Adrenal gland (tissue), 12 donors: ENCODE data around the gene WDR19. TPM values are rescaled to one million over a fixed set of nuclear protein-coding genes. Genes with fewer than 3 reads are reported as not detected.
"Not testable (repeated sequence)": the region's sequence is repeated elsewhere in the genome, so short reads cannot be mapped to it uniquely, and the experiment has no call there.

Experiments used
- DNase-seq, 7 donors: peaks; one replicate each; pipeline ENCODE4 v3.0.0-alpha.2; 2019 to 2020
- H3K27ac ChIP-seq, 5 donors: fragments of 200-600 bp; sonication (generic) in 4 of 5; 1 replicate in 3 of 5; 2 replicates in 2 of 5; pipeline versions ENCODE4 v1.5.1 to v1.8.0; 2016 to 2020; ENCODE audit warnings: mild to moderate bottlenecking in 1 of 5
- H3K27me3 ChIP-seq: fragments of 200-600 bp; 2 replicates; pipeline ENCODE4 v1.8.0; 2021
- H3K36me3 ChIP-seq, 2 donors: fragments of 200-600 bp; replicated peaks in 1 of 2; 1 replicate in 1 of 2; 2 replicates in 1 of 2; pipeline versions ENCODE4 v1.5.1 to v1.8.0; 2018 to 2022
- H3K4me1 ChIP-seq, 2 donors: fragments of 200-600 bp; replicated peaks in 1 of 2; 1 replicate in 1 of 2; 2 replicates in 1 of 2; pipeline versions ENCODE4 v1.5.1 to v1.8.0; 2018 to 2021
- H3K4me3 ChIP-seq, 4 donors: fragments of 200-600 bp; sonication (generic) in 3 of 4; one replicate each; pipeline ENCODE4 v1.5.1; 2016 to 2018
- H3K9me3 ChIP-seq, 3 donors: fragments of 200-600 bp; sonication (generic) in 1 of 3; replicated peaks in 1 of 3; 1 replicate in 2 of 3; 2 replicates in 1 of 3; pipeline versions ENCODE4 v1.5.1 to v1.8.0; 2016 to 2021
- CTCF ChIP-seq, 6 experiments: fragments of 450-650 bp in 4 of 6; fragments of 200-600 bp in 2 of 6; sonication (generic) in 1 of 6; IDR thresholded peaks; 1 replicate in 5 of 6; 2 replicates in 1 of 6; pipeline versions ENCODE4 v1.5.1 to v1.8.0; 2016 to 2021; ENCODE audit warnings: antibody characterized with exemption in 6 of 6, mild to moderate bottlenecking in 2 of 6, moderate library complexity in 1 of 6
- POLR2A ChIP-seq, 2 donors: fragments of 450-650 bp; IDR thresholded peaks; one replicate each; pipeline ENCODE4 v1.6.1; 2017; ENCODE audit warnings: antibody characterized with exemption in 2 of 2, mild to moderate bottlenecking in 2 of 2, moderate library complexity in 1 of 2
- WGBS, 4 donors: extraction: QIAGEN DNeasy Blood & Tissue Kit in 2 of 4; methylation state at CpG; one replicate each; pipeline versions ENCODE4 v1.1.5 to v1.1.7; 2013 to 2017; 5-methylcytosine and 5-hydroxymethylcytosine counted together
- intact Hi-C, 2 donors: fragments of 100-400 bp; cut with DNase I; formaldehyde crosslinking; loops; one replicate each; pipeline versions ENCODE4 v1.14.1 to v1.15.0; 2022 to 2023
- polyA plus RNA-seq, 3 donors: library from polyadenylated mRNA; stranded (reverse); fragments of 200-250 nt in 2 of 3; fragments of 350-450 nt in 1 of 3; fragmentation: Illumina TruSeq in 1 of 3; extraction: RNeasy Lipid Tissue Mini Kit (QIAGEN cat#74804) in 1 of 3; gene quantifications; one replicate each; pipeline ENCODE4 v1.2.3, GENCODE V29; 2013 to 2014
- total RNA-seq, 9 donors: library from RNA; depleted of rRNA in 4 of 9; stranded (reverse); fragments of >200 nt in 4 of 9; fragments of 120-200 nt in 1 of 9; fragmentation: NEBNext Ultra II Directional in 1 of 9; extraction: Animal tissue kit (Norgen Biotek cat#: 25700) in 1 of 9; gene quantifications; one replicate each; pipeline versions ENCODE4 v1.1.0 to v1.2.4, GENCODE V29; 2013 to 2023
- donor health status: healthy with polysubstance abuse.
- donor health status: Bipolar disorder and iron deficiency.
- donor health status: DM: yes; HTN: yes; CAD: no.
- donor health status: DM: no; HTN: no; CAD: no.
- donor health status: DM: no; HTN: no; CAD: no.
- donor health status: DM: yes; HTN: yes; CAD: no.

WDR19 gene
- total and polyA plus RNA-seq, 12 donors = 11.3 to 136 (median 42.6) TPM

GRCh38 chr4:39259571-39260330 is 77.4 kb downstream of the WDR19 start:
- H3K4me3 ChIP-seq = no peak overlapping the region
- 95 to 97% (median 97%) methylated on average over 4 of the region's 4 CpGs for WGBS, 4 donors

GRCh38 chr4:39263895-39264294 is 81.6 kb downstream of the WDR19 start:
- Histone ChIP-seq H3K27ac (no peak overlapping the region), H3K4me1 (no peaks in the 10 kb centered on the region), H3K4me3 (no peak overlapping the region), H3K36me3 (peaks cover 0 to 6% of the 10 kb centered on the region in 2 donors), H3K27me3 (no peaks in the 10 kb centered on the region), H3K9me3 (no peaks in the 10 kb centered on the region)
- 82 to 91% (median 86%) methylated on average over 2 of the region's 2 CpGs for WGBS, 4 donors
- no peak for TF ChIP-seq CTCF (IDR thresholded peaks at IDR 0.05)
- TF ChIP-seq POLR2A (IDR thresholded peaks at IDR 0.05) = no peak
- intact Hi-C loops = no loop called here
- peak in 1 of 7 donors; percentile 21 for DNase-seq

More at GRCh38 chr4:39259571-39260330, 77.4 kb downstream of the WDR19 start:
- Histone ChIP-seq H3K4me1 (no peaks in the 10 kb centered on the region), H3K36me3 (peaks cover 0 to 6% of the 10 kb centered on the region in 2 donors), H3K9me3 (no peaks in the 10 kb centered on the region), H3K27ac (no peak overlapping the region), H3K27me3 (no peaks in the 10 kb centered on the region)
- TF ChIP-seq CTCF (IDR thresholded peaks at IDR 0.05) (no peak), POLR2A (IDR thresholded peaks at IDR 0.05) (no peak)
- DNase-seq = no peak
- intact Hi-C loops = loop anchor here in 1 of 2 donors (5.0 kb wide), 1 partner anchor 42 kb away; no protein-coding TSS in a partner anchor

GRCh38 chr4:39274503-39274902 is 92.2 kb downstream of the WDR19 start:
- TF ChIP-seq POLR2A (IDR thresholded peaks at IDR 0.05) (no peak), CTCF (IDR thresholded peaks at IDR 0.05) (no peak)
- WGBS, 4 donors = 90 to 97% (median 93%) methylated on average over 4 of the region's 4 CpGs
- intact Hi-C loops = no loop called here
- Histone ChIP-seq H3K9me3 (no peaks in the 10 kb centered on the region), H3K4me3 (no peak overlapping the region), H3K27ac (no peak overlapping the region), H3K4me1 (no peaks in the 10 kb centered on the region), H3K36me3 (peaks cover 0 to 49% of the 10 kb centered on the region in 2 donors), H3K27me3 (no peaks in the 10 kb centered on the region)
- DNase-seq = no peak

GRCh38 chr4:39277661-39278060 is 95.3 kb downstream of the WDR19 start:
- H3K36me3 ChIP-seq = peaks cover 0 to 40% of the 10 kb centered on the region in 2 donors

GRCh38 chr4:39278476-39278875 is 96.1 kb downstream of the WDR19 start:
- no peak overlapping the region for H3K27ac ChIP-seq
- no peaks in the 10 kb centered on the region for H3K9me3 ChIP-seq
- no peaks in the 10 kb centered on the region for H3K27me3 ChIP-seq
- no peak overlapping the region for H3K4me3 ChIP-seq
- no peak for DNase-seq
- H3K36me3 ChIP-seq = peaks cover 0 to 34% of the 10 kb centered on the region in 2 donors
- no peaks in the 10 kb centered on the region for H3K4me1 ChIP-seq
- no peak for TF ChIP-seq POLR2A (IDR thresholded peaks at IDR 0.05)
- TF ChIP-seq CTCF (IDR thresholded peaks at IDR 0.05) = no peak
- 92 to 97% (median 94%) methylated on average over 9 of the region's 9 CpGs for WGBS, 4 donors
- intact Hi-C loops = no loop called here

More at GRCh38 chr4:39277661-39278060, 95.3 kb downstream of the WDR19 start:
- H3K27ac ChIP-seq, H3K9me3 ChIP-seq, H3K4me3 ChIP-seq, intact Hi-C loops, H3K27me3 ChIP-seq, H3K4me1 ChIP-seq: not testable (repeated sequence)
- WGBS, 4 donors = 84 to 89% (median 87%) methylated on average over 6 of the region's 6 CpGs
- peak in 1 of 7 donors; percentile 60 for DNase-seq
